Stomach (tissue), 4 donors: ENCODE data around the gene TNK1.

Source experiments
- CTCF ChIP-seq, 7 experiments: fragments of 450-650 bp in 4 of 7; fragments of 200-600 bp in 3 of 7; sonication (generic) in 3 of 7; IDR thresholded peaks; one replicate each; pipeline ENCODE4 v1.5.1; 2016 to 2019; ENCODE audit warnings: antibody characterized with exemption in 7 of 7, control low read depth in 2 of 7, mild to moderate bottlenecking in 1 of 7
- EP300 ChIP-seq: sonication (generic); formaldehyde crosslinking; IDR thresholded peaks from one replicate; pipeline ENCODE4 v1.6.1; 2017; ENCODE audit warnings: antibody characterized with exemption
- POLR2AphosphoS5 ChIP-seq, 3 donors: sonication (generic); formaldehyde crosslinking; IDR thresholded peaks; one replicate each; pipeline ENCODE4 v1.6.1; 2016; ENCODE audit warnings: antibody characterized with exemption in 3 of 3

DNA sequence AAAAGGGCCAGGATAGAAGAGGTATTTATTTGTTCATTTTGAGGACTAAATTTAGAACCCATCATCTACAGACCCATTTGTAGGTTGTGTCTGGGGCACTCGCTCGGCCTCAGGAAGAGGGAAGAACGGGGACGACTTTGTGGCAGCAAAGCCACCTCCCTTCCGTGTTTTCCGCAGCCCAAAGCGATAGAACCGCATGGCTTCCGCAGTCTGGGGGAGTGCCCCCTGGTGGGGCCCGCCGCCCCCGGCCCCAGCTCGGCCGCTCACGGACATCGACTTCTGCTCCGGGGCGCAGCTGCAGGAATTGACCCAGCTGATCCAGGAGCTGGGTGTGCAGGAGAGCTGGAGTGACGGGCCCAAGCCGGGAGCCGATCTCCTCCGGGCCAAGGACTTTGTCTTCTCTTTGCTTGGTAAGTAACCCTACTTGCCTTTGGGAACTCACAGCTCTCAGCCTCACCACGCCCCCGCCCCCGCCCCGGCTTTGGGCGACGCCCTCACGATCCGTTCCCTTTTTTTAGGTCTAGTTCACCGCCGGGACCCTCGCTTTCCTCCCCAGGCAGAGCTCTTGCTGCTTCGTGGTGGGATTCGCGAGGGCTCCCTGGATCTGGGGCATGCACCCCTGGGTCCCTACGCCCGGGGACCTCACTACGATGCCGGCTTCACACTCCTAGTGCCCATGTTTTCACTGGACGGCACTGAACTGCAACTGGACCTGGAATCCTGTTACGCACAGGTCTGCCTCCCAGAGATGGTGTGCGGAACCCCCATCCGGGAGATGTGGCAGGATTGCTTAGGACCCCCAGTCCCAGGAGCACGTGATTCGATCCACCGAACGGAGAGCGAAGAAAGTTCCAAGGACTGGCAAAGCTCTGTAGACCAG is 55.0 kb downstream of the TNK1 start:
- TF ChIP-seq CTCF (IDR thresholded peaks at IDR 0.05) (no peak), POLR2AphosphoS5 (IDR thresholded peaks at IDR 0.05) (no peak), EP300 (no peak)
